SK-N-SH treated with all-trans-retinoic acid at 6 μM for 48 hours (cell line): ENCODE measurements around the gene MUC12.

Source experiments
- ATAC-seq: fragments of 200-7000 bp; cut with Tn5 transposase; 3 replicates; pipeline ENCODE4 v1.9.1; 2020; ENCODE audit warnings: mild to moderate bottlenecking, moderate library complexity
- ARNTL ChIP-seq: fragments of 450-650 bp; formaldehyde crosslinking; IDR thresholded peaks from 2 replicates; pipeline ENCODE4 v1.5.0; 2020; ENCODE audit warnings: low read depth, mild to moderate bottlenecking, moderate library complexity, borderline replicate concordance
- BACH2 ChIP-seq: fragments of 250-450 bp; sonication (Bioruptor Pico); IDR thresholded peaks from 2 replicates; pipeline ENCODE4 v1.9.0; 2021; ENCODE audit warnings: mild to moderate bottlenecking, borderline replicate concordance
- CREB5 ChIP-seq: fragments of 250-450 bp; sonication (Bioruptor Pico); IDR thresholded peaks from 2 replicates; pipeline ENCODE4 v1.5.1; 2020; ENCODE audit warnings: low read depth, mild to moderate bottlenecking, moderate library complexity
- CSDC2 ChIP-seq: fragments of 250-450 bp; sonication (Bioruptor Pico); IDR thresholded peaks from 2 replicates; pipeline ENCODE4 v1.5.0; 2020; ENCODE audit warnings: mild to moderate bottlenecking, moderate library complexity
- ESRRG ChIP-seq: fragments of 250-450 bp; sonication (Bioruptor Pico); IDR thresholded peaks from 2 replicates; pipeline ENCODE4 v1.6.1; 2021; ENCODE audit warnings: mild to moderate bottlenecking
- GLIS3 ChIP-seq: fragments of 250-450 bp; sonication (Bioruptor Pico); IDR thresholded peaks from 2 replicates; pipeline ENCODE4 v1.5.0; 2020; ENCODE audit warnings: mild to moderate bottlenecking, moderate library complexity
- ISL1 ChIP-seq: fragments of 250-450 bp; sonication (Bioruptor Pico); IDR thresholded peaks from 2 replicates; pipeline ENCODE4 v2.1.2; 2022; ENCODE audit warnings: mild to moderate bottlenecking, moderate library complexity
- PPARA ChIP-seq: fragments of 250-450 bp; sonication (Bioruptor Pico); IDR thresholded peaks from 2 replicates; pipeline ENCODE4 v1.5.0; 2020; ENCODE audit warnings: mild to moderate bottlenecking, borderline replicate concordance
- RARB ChIP-seq: fragments of 250-450 bp; sonication (Bioruptor Pico); IDR thresholded peaks from 2 replicates; pipeline ENCODE4 v1.8.0; 2021; ENCODE audit warnings: mild to moderate bottlenecking, moderate library complexity
- SNAI2 ChIP-seq: fragments of 250-450 bp; sonication (Bioruptor Pico); IDR thresholded peaks from 2 replicates; pipeline ENCODE4 v1.5.0; 2020; ENCODE audit warnings: mild to moderate bottlenecking, moderate library complexity
- TCF4 ChIP-seq: fragments of 250-450 bp; sonication (Bioruptor Pico); IDR thresholded peaks from 2 replicates; pipeline ENCODE4 v1.8.0; 2021; ENCODE audit warnings: mild to moderate bottlenecking, moderate library complexity, borderline replicate concordance
- TOX ChIP-seq: fragments of 250-450 bp; sonication (Bioruptor Pico); IDR thresholded peaks from 2 replicates; pipeline ENCODE4 v1.8.0; 2021; ENCODE audit warnings: mild to moderate bottlenecking, moderate library complexity, borderline replicate concordance
- TSHZ2 ChIP-seq: fragments of 250-450 bp; sonication (Bioruptor Pico); IDR thresholded peaks from 2 replicates; pipeline ENCODE4 v1.5.0; 2020; ENCODE audit warnings: mild to moderate bottlenecking, moderate library complexity
- ZC3H10 ChIP-seq: fragments of 250-450 bp; sonication (Bioruptor Pico); IDR thresholded peaks from 2 replicates; pipeline ENCODE4 v1.5.1; 2021; ENCODE audit warnings: mild to moderate bottlenecking, moderate library complexity
- ZFP3 ChIP-seq: fragments of 250-450 bp; sonication (Bioruptor Pico); IDR thresholded peaks from 2 replicates; pipeline ENCODE4 v1.5.0; 2020; ENCODE audit warnings: mild to moderate bottlenecking, moderate library complexity
- ZFP30 ChIP-seq: fragments of 450-650 bp; formaldehyde crosslinking; IDR thresholded peaks from 2 replicates; pipeline ENCODE4 v1.5.0; 2022; ENCODE audit warnings: mild to moderate bottlenecking, moderate library complexity
- ZNF565 ChIP-seq: fragments of 450-650 bp; formaldehyde crosslinking; conservative IDR thresholded peaks from 2 replicates; pipeline ENCODE4 v1.5.0; 2020; ENCODE audit warnings: low read depth, mild to moderate bottlenecking, moderate library complexity
- ZNF8 ChIP-seq: fragments of 450-650 bp; formaldehyde crosslinking; IDR thresholded peaks from 2 replicates; pipeline ENCODE4 v1.5.0; 2020; ENCODE audit warnings: mild to moderate bottlenecking, moderate library complexity
- TF ChIP-seq, protein P1 (sequence below): fragments of 250-450 bp; sonication (Bioruptor Pico); IDR thresholded peaks from 2 replicates; pipeline ENCODE4 v1.8.0; 2021; ENCODE audit warnings: low read depth, mild to moderate bottlenecking, moderate library complexity, borderline replicate concordance
- TF ChIP-seq, protein P2 (sequence below): fragments of 250-450 bp; sonication (Bioruptor Pico); IDR thresholded peaks from 2 replicates; pipeline ENCODE4 v1.8.0; 2020; ENCODE audit warnings: mild to moderate bottlenecking, moderate library complexity, borderline replicate concordance
- TF ChIP-seq, protein P3 (sequence below): fragments of 250-450 bp; sonication (Bioruptor Pico); IDR thresholded peaks from 2 replicates; pipeline ENCODE4 v1.5.1; 2021; ENCODE audit warnings: mild to moderate bottlenecking, moderate library complexity

MUC12 gene

GRCh38 chr7:100959894-100960293, 9.5 kb upstream of the MUC12 start:
- no peak for ATAC-seq

GRCh38 chr7:100962537-100962936, 6.8 kb upstream of the MUC12 start:
- no peak for ATAC-seq
- TF ChIP-seq CREB5 (CRISPR knock-in tag), result no peak
- TF ChIP-seq, protein P1, sequence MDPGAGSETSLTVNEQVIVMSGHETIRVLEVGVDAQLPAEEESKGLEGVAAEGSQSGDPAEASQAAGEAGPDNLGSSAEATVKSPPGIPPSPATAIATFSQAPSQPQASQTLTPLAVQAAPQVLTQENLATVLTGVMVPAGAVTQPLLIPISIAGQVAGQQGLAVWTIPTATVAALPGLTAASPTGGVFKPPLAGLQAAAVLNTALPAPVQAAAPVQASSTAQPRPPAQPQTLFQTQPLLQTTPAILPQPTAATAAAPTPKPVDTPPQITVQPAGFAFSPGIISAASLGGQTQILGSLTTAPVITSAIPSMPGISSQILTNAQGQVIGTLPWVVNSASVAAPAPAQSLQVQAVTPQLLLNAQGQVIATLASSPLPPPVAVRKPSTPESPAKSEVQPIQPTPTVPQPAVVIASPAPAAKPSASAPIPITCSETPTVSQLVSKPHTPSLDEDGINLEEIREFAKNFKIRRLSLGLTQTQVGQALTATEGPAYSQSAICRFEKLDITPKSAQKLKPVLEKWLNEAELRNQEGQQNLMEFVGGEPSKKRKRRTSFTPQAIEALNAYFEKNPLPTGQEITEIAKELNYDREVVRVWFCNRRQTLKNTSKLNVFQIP (CRISPR knock-in tag), result no peak
- TF ChIP-seq ZFP30 (CRISPR knock-in tag), result no peak
- TF ChIP-seq, protein P2, sequence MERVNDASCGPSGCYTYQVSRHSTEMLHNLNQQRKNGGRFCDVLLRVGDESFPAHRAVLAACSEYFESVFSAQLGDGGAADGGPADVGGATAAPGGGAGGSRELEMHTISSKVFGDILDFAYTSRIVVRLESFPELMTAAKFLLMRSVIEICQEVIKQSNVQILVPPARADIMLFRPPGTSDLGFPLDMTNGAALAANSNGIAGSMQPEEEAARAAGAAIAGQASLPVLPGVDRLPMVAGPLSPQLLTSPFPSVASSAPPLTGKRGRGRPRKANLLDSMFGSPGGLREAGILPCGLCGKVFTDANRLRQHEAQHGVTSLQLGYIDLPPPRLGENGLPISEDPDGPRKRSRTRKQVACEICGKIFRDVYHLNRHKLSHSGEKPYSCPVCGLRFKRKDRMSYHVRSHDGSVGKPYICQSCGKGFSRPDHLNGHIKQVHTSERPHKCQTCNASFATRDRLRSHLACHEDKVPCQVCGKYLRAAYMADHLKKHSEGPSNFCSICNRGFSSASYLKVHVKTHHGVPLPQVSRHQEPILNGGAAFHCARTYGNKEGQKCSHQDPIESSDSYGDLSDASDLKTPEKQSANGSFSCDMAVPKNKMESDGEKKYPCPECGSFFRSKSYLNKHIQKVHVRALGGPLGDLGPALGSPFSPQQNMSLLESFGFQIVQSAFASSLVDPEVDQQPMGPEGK (CRISPR knock-in tag), result no peak
- no peak for TF ChIP-seq SNAI2
- no peak for TF ChIP-seq ARNTL
- no peak for TF ChIP-seq ISL1 (CRISPR knock-in tag)
- no peak for TF ChIP-seq CSDC2 (CRISPR knock-in tag)

More at GRCh38 chr7:100959894-100960293, 9.5 kb upstream of the MUC12 start:
- TF ChIP-seq RARB (CRISPR knock-in tag), result no peak
- TF ChIP-seq TOX (CRISPR knock-in tag), result no peak
- TF ChIP-seq ARNTL, result no peak
- no peak for TF ChIP-seq ZNF565
- no peak for TF ChIP-seq CREB5 (CRISPR knock-in tag)
- no peak for TF ChIP-seq ZNF8
- TF ChIP-seq, protein P1 (CRISPR knock-in tag), result no peak
- TF ChIP-seq GLIS3, result no peak
- TF ChIP-seq, protein P3, sequence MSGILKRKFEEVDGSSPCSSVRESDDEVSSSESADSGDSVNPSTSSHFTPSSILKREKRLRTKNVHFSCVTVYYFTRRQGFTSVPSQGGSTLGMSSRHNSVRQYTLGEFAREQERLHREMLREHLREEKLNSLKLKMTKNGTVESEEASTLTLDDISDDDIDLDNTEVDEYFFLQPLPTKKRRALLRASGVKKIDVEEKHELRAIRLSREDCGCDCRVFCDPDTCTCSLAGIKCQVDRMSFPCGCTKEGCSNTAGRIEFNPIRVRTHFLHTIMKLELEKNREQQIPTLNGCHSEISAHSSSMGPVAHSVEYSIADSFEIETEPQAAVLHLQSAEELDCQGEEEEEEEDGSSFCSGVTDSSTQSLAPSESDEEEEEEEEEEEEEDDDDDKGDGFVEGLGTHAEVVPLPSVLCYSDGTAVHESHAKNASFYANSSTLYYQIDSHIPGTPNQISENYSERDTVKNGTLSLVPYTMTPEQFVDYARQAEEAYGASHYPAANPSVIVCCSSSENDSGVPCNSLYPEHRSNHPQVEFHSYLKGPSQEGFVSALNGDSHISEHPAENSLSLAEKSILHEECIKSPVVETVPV (CRISPR knock-in tag), result no peak
- TF ChIP-seq ISL1 (CRISPR knock-in tag), result no peak
- TF ChIP-seq, protein P2 (CRISPR knock-in tag), result no peak
- TF ChIP-seq BACH2 (CRISPR knock-in tag), result no peak
- no peak for TF ChIP-seq ZFP30 (CRISPR knock-in tag)
- no peak for TF ChIP-seq SNAI2
- no peak for TF ChIP-seq ZFP3 (CRISPR knock-in tag)
- TF ChIP-seq PPARA (CRISPR knock-in tag), result no peak
- TF ChIP-seq ZC3H10, result no peak
- no peak for TF ChIP-seq ESRRG
- no peak for TF ChIP-seq TCF4 (CRISPR knock-in tag)
- no peak for TF ChIP-seq TSHZ2
